Glutamatergic neuron (in vitro differentiated cells): ENCODE data around the gene CHST6. TPM values are rescaled to one million over a fixed set of nuclear protein-coding genes. Genes with fewer than 3 reads are reported as not detected.
A peak's percentile ranks its signal among the peaks of the same experiment; 100 is the strongest.
"Not testable (repeated sequence)": the region's sequence is repeated elsewhere in the genome, so short reads cannot be mapped to it uniquely, and the experiment has no call there.

Source experiments
- DNase-seq: peaks from one replicate; pipeline ENCODE4 v3.0.0; 2022
- H3K27ac Mint-ChIP-seq: one replicate; pipeline ENCODE4 v1.8.0; 2020; ENCODE audit warnings: mild to moderate bottlenecking, mixed read lengths, inconsistent platforms; ENCODE audit not compliant: unreplicated experiment
- H3K27me3 Mint-ChIP-seq: one replicate; pipeline ENCODE4 v1.8.0; 2020; ENCODE audit warnings: mild to moderate bottlenecking, moderate library complexity, mixed read lengths, inconsistent platforms; ENCODE audit not compliant: unreplicated experiment
- H3K36me3 Mint-ChIP-seq: one replicate; pipeline ENCODE4 v1.8.0; 2020; ENCODE audit warnings: mild to moderate bottlenecking, mixed read lengths, inconsistent platforms; ENCODE audit not compliant: unreplicated experiment
- H3K4me1 Mint-ChIP-seq: one replicate; pipeline ENCODE4 v1.8.0; 2020; ENCODE audit warnings: mild to moderate bottlenecking, low read depth, mixed read lengths, inconsistent platforms; ENCODE audit not compliant: unreplicated experiment
- H3K4me3 Mint-ChIP-seq: one replicate; pipeline ENCODE4 v1.8.0; 2020; ENCODE audit warnings: mild to moderate bottlenecking, mixed read lengths, inconsistent platforms; ENCODE audit not compliant: unreplicated experiment
- H3K9me3 Mint-ChIP-seq: one replicate; pipeline ENCODE4 v1.8.0; 2020; ENCODE audit warnings: mild to moderate bottlenecking, moderate library complexity, mixed read lengths, inconsistent platforms; ENCODE audit not compliant: unreplicated experiment
- total RNA-seq: library from RNA; stranded (reverse); fragmentation: NEBNext Ultra II Directional; extraction: Animal tissue kit (Norgen Biotek cat#: 25700); gene quantifications from one replicate; pipeline ENCODE4 v1.2.1, GENCODE V29; 2021; ENCODE audit not compliant: unreplicated experiment
- TF ChIP-seq, protein P1 (sequence below): fragments of 200-600 bp; sonication (generic); IDR thresholded peaks from one replicate; pipeline ENCODE4 v1.5.0; 2021; ENCODE audit not compliant: partially characterized antibody, unreplicated experiment

CHST6 gene
- total RNA-seq, 1 donor from 2014 or later: 4.0 TPM

DNA sequence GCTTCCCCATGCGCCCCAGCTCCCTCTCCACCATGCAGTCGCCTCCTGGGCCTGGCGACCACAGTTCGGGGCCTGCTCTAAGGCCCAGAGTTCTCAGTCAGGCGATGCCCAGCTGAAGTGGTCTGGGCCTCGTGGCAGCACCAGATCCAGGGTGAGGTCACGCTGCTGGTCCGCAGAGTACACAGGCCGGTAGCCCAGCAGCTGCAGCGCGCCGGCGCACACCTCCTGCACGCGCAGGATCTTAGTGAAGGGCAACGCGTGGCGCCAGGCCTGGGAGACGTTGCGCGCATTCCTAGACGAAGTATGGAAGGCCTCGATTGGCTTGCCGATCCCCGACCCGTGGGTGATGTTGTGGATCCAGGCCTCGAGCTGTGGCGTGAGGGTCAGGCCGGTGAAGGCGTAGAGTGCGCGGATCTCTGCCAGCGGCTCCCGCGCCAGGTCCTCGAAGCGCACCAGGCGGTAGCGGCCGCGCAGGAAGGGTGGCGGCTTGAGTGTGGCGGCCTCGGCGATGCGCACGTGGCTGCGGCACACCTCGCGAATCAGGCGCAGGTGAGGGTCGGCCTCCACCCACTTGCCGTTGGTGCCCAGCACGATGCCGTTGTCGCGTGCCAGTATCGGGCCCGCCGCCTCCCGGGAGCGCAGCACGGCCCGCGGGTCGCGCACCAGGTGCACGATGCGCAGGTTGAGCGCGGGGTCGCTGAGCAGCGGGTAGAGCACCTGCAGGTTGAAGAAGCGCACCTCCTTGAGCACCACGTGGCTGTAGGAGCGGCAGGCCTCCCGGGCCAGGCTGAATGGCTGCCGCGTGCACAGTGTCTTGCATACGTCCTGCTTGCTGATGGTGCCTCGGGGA lies 34.0 kb upstream of the CHST6 start:
- no peaks in the 10 kb centered on the region for H3K36me3 Mint-ChIP-seq
- no peak overlapping the region for H3K27ac Mint-ChIP-seq
- H3K4me3 Mint-ChIP-seq: no peak overlapping the region
- peaks cover 6% of the 10 kb centered on the region for H3K9me3 Mint-ChIP-seq
- no peaks in the 10 kb centered on the region for H3K4me1 Mint-ChIP-seq
- no peak for DNase-seq
- TF ChIP-seq, protein P1, sequence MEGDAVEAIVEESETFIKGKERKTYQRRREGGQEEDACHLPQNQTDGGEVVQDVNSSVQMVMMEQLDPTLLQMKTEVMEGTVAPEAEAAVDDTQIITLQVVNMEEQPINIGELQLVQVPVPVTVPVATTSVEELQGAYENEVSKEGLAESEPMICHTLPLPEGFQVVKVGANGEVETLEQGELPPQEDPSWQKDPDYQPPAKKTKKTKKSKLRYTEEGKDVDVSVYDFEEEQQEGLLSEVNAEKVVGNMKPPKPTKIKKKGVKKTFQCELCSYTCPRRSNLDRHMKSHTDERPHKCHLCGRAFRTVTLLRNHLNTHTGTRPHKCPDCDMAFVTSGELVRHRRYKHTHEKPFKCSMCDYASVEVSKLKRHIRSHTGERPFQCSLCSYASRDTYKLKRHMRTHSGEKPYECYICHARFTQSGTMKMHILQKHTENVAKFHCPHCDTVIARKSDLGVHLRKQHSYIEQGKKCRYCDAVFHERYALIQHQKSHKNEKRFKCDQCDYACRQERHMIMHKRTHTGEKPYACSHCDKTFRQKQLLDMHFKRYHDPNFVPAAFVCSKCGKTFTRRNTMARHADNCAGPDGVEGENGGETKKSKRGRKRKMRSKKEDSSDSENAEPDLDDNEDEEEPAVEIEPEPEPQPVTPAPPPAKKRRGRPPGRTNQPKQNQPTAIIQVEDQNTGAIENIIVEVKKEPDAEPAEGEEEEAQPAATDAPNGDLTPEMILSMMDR: no peak
- H3K27me3 Mint-ChIP-seq: peaks cover 3% of the 10 kb centered on the region

DNA sequence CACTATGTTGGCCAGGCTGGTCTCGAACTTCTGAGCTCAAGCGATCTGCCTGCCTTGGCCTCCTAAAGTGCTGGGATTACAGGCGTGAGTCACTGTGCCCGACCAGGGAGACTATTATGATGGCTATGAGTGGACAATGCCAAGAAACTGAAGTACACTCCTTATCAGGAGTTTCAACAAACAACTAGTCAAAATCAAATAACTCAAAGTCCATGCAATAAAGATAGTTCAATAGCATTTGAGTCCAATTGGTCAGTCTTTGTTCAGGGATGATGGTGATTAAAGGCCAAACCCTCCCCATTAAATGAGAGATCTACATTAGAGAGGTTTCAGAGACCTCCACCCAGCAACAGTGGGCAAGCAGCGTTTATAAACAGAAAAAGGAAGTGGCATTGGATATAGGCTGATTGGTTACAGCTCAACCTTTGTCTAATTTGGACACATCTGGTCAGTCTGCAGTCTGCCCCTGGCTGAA lies 32.6 kb upstream of the CHST6 start:
- no peak overlapping the region for H3K27ac Mint-ChIP-seq
- no peak for DNase-seq
- no peaks in the 10 kb centered on the region for H3K36me3 Mint-ChIP-seq
- no peaks in the 10 kb centered on the region for H3K4me1 Mint-ChIP-seq
- H3K27me3 Mint-ChIP-seq: peaks cover 3% of the 10 kb centered on the region
- TF ChIP-seq, protein P1: no peak
- no peak overlapping the region for H3K4me3 Mint-ChIP-seq
- H3K9me3 Mint-ChIP-seq: peaks cover 6% of the 10 kb centered on the region

DNA sequence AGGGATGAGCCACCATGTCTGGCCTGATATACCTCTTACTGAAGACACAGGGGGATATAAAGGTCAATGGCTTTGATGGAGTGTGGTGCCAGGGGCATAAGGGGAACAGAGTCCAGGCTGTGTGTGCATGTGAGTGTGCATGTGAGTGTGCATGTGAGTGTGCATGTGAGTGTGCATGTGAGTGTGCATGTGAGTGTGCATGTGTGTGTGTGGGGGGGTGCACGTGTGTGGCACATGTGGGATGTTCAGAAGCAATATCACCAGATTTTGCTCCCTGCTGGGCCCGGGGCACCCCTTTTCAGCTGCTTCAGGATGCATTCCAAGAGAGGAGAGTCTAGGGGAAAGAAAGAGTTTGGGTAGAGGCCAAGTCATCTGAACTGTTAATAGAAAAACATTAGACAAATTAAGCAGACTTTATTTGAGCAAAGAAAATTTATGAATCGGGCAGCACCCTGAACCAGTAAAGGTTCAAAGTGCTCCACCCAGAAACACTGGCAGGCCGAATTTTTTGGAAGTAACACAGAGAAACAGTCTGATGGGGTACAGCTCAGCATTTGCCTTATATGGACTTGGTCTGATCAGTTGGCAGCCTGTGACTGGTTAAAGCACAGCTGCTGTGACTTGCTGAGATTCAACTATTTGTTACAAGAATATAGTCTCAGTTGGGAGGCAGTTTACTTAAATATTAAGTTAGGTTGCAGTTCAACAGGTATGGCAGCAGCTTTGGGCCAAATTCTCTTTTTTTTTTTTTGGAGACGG lies 31.0 kb upstream of the CHST6 start:
- Mint-ChIP-seq H3K4me1 (no peaks in the 10 kb centered on the region), H3K27me3 (peaks cover under 1% of the 10 kb centered on the region), H3K9me3 (peaks cover 4% of the 10 kb centered on the region), H3K27ac (no peak overlapping the region), H3K4me3 (no peak overlapping the region), H3K36me3 (no peaks in the 10 kb centered on the region)
- no peak for DNase-seq
- TF ChIP-seq, protein P1: no peak

GRCh38 chr16:75519175-75519574 lies 23.9 kb upstream of the CHST6 start:
- no peak for DNase-seq
- Mint-ChIP-seq H3K27me3 (peaks cover 2% of the 10 kb centered on the region), H3K9me3 (peaks cover 4% of the 10 kb centered on the region), H3K4me3 (no peak overlapping the region), H3K36me3 (no peaks in the 10 kb centered on the region), H3K4me1 (no peaks in the 10 kb centered on the region), H3K27ac (no peak overlapping the region)
- TF ChIP-seq, protein P1: no peak

DNA sequence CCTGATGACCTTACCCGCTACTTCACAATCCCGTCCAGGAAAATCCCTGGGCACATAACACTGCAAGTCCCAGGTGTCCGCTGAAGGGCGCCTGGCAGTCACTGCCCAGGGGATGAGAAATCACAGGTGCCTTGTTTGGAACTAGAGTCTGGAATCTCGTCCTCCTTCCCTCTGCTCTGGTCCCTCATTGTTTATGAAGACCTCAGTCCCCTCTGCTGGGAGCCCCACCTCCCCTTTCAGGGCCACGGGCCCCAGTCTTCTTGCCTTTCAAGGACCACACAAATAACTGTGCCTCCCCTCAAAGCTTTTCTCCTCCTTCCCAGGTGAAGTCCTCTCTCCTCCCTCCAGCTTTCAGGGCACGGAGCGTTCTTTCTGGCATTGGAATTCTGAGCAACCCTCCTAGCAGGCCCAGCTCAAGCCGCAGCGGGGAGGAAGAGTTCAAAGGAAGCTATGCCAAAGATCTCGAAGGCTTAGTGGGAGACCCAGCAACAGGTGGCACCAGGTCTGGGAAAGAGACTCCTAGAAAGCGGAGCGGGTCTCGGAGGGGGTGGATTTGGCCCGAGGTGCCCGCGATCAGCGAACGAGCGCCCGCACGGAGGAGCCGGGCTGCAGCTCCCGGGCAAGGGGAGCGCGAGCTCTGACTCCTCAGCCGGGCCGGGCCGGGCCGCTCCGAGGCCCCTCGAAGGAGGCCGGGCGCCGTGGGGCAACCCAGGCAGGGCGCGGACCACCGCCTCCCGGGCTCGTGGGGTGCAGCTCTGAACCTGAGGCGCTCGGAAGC lies 21.1 kb upstream of the CHST6 start:
- DNase-seq: peak; percentile 35
- H3K9me3 Mint-ChIP-seq, H3K36me3 Mint-ChIP-seq, H3K4me1 Mint-ChIP-seq, H3K27me3 Mint-ChIP-seq: not testable (repeated sequence)
- peak overlapping the region; percentile 83 for H3K4me3 Mint-ChIP-seq
- peak overlapping the region; percentile 48 for H3K27ac Mint-ChIP-seq
